Endothelial cell of umbilical vein (primary cell): Measurements from ENCODE around the gene DHX34. TPM values are rescaled to one million over a fixed set of nuclear protein-coding genes. Genes with fewer than 3 reads are reported as not detected.

Experiments
- BruUV-seq: library from RNA; stranded (reverse); fragments of 400-500 nt; replicated peaks from 2 replicates; lab custom pipeline; 2021; lab: Mats Ljungman, UMichigan
- CTCF ChIA-PET: fragments of 300-600, 350-600 bp; sonication (Branson Sonifier 250); formaldehyde crosslinking; loops from one replicate; lab custom pipeline; 2021; ENCODE audit warnings: antibody characterized with exemption, inconsistent platforms; lab: Charles Lee
- POLR2A ChIA-PET: fragments of 300-600, 350-600 bp; sonication (Branson Sonifier 250); formaldehyde crosslinking; loops from one replicate; lab custom pipeline; 2021; ENCODE audit warnings: antibody characterized with exemption, inconsistent platforms; lab: Charles Lee
- DNase-seq: peaks from one replicate; pipeline ENCODE4 v3.0.0-alpha.2; 2011; ENCODE audit warnings: low read depth, low spot score
- FAIRE-seq: peaks from 2 replicates; lab custom pipeline; 2011; peaks lifted over from hg19 to GRCh38; lab: Jason Lieb, UNC
- H2AFZ ChIP-seq: 2 replicates; pipeline ENCODE4 v1.6.0; 2012; ENCODE audit warnings: low read depth, low read length, control low read depth, inconsistent platforms
- H3K27ac ChIP-seq: 2 replicates; pipeline ENCODE4 v1.5.1; 2011; ENCODE audit warnings: low read depth, mild to moderate bottlenecking, control low read depth, low read length, moderate library complexity; ENCODE audit not compliant: insufficient read depth
- H3K27me3 ChIP-seq, 2 experiments: 2 replicates each; pipeline versions ENCODE4 v1.6.0 to v1.6.1; 2011; ENCODE audit warnings: low read length in 2 of 2, mixed read lengths in 1 of 2; ENCODE audit not compliant: control insufficient read depth in 2 of 2, insufficient read depth in 2 of 2
- H3K36me3 ChIP-seq, 2 experiments: 2 replicates in 1 of 2; 3 replicates in 1 of 2; pipeline ENCODE4 v1.5.1; 2011; ENCODE audit warnings: low read length in 2 of 2, mild to moderate bottlenecking in 1 of 2, moderate library complexity in 1 of 2; ENCODE audit not compliant: control insufficient read depth in 2 of 2, insufficient read depth in 2 of 2; ENCODE audit errors: extremely low read depth in 1 of 2
- H3K4me1 ChIP-seq: 3 replicates; pipeline ENCODE4 v1.5.1; 2011; ENCODE audit warnings: mild to moderate bottlenecking, low read length; ENCODE audit not compliant: control insufficient read depth, insufficient read depth; ENCODE audit errors: extremely low read depth
- H3K4me2 ChIP-seq: 2 replicates; pipeline ENCODE4 v1.6.1; 2011; ENCODE audit warnings: low read length, control low read depth, mixed read lengths; ENCODE audit not compliant: insufficient read depth
- H3K4me3 ChIP-seq, 3 experiments: fragments of 200-600 bp in 1 of 3; sonication (generic), shearing (Covaris generic) in 1 of 3; replicated peaks in 1 of 3; 2 replicates each; pipeline ENCODE4 v1.5.1; 2011 to 2016; ENCODE audit warnings: control low read depth in 3 of 3, low read length in 3 of 3, mild to moderate bottlenecking in 2 of 3, inconsistent platforms in 1 of 3, low read depth in 1 of 3, moderate library complexity in 1 of 3; ENCODE audit not compliant: insufficient read depth in 1 of 3
- H3K79me2 ChIP-seq: 2 replicates; pipeline ENCODE4 v1.6.0; 2012; ENCODE audit warnings: low read length, inconsistent platforms; ENCODE audit not compliant: control insufficient read depth, insufficient read depth
- H3K9ac ChIP-seq: replicated peaks from 2 replicates; pipeline ENCODE3; 2011; ENCODE audit warnings: low read length, control low read depth; ENCODE audit not compliant: insufficient read depth; ENCODE audit errors: extremely low read depth
- H3K9me1 ChIP-seq: replicated peaks from 3 replicates; pipeline ENCODE4 v1.6.0; 2011; ENCODE audit warnings: mild to moderate bottlenecking, low read length; ENCODE audit not compliant: control insufficient read depth, insufficient read depth; ENCODE audit errors: extremely low read depth
- H3K9me3 ChIP-seq: replicated peaks from 2 replicates; pipeline ENCODE4 v1.5.1; 2012; ENCODE audit warnings: low read length, inconsistent platforms; ENCODE audit not compliant: control insufficient read depth, insufficient read depth
- H4K20me1 ChIP-seq: replicated peaks from 2 replicates; pipeline ENCODE3; 2011; ENCODE audit warnings: mild to moderate bottlenecking, low read length; ENCODE audit not compliant: control insufficient read depth, insufficient read depth; ENCODE audit errors: extremely low read depth
- CTCF ChIP-seq, 2 donors: IDR thresholded peaks; 1 replicate in 1 of 2; 2 replicates in 1 of 2; pipeline ENCODE4 v1.5.1; 2011; ENCODE audit warnings: low read length in 2 of 2, mild to moderate bottlenecking in 2 of 2, moderate library complexity in 2 of 2, control low read depth in 1 of 2, inconsistent platforms in 1 of 2, low read depth in 1 of 2; ENCODE audit not compliant: insufficient read depth in 1 of 2; ENCODE audit errors: extremely low read depth in 1 of 2
- EZH2 ChIP-seq: IDR thresholded peaks from 2 replicates; pipeline ENCODE4 v1.6.1; 2012; ENCODE audit warnings: borderline replicate concordance, low read depth, mild to moderate bottlenecking, moderate library complexity, low read length, inconsistent platforms; ENCODE audit not compliant: severe bottlenecking
- FOS ChIP-seq: IDR thresholded peaks from 2 replicates; pipeline ENCODE4 v1.6.1; 2011; ENCODE audit warnings: mild to moderate bottlenecking, low read length, moderate library complexity, borderline replicate concordance; ENCODE audit not compliant: insufficient read depth
- JUN ChIP-seq: IDR thresholded peaks from 2 replicates; pipeline ENCODE4 v1.6.1; 2011; ENCODE audit warnings: borderline replicate concordance, low read depth; ENCODE audit not compliant: insufficient read length, insufficient read depth
- dilution Hi-C: fragments of 300-500 bp; cut with MboI; formaldehyde crosslinking; loops from one replicate; pipeline ENCODE4 v1.15.0; 2019; ENCODE audit warnings: low sequenced_read_pairs; ENCODE audit not compliant: extremely low pct_ligation_motif_present
- intact Hi-C: fragments of 100-400 bp; cut with micrococcal nuclease; formaldehyde crosslinking; loops from one replicate; pipeline ENCODE4 v1.10.0; 2022
- polyA plus RNA-seq, 4 experiments: library from polyadenylated mRNA; depleted of rRNA in 3 of 4; stranded (reverse) in 3 of 4; unstranded in 1 of 4; fragments of >200 nt; gene quantifications; 2 replicates each; pipeline versions ENCODE4 v1.2.1 to v1.2.3, GENCODE V29; 2011 to 2012; ENCODE audit warnings: missing spikeins in 1 of 4
- total RNA-seq: library from RNA; stranded (reverse); gene quantifications from 2 replicates; pipeline ENCODE4 v1.2.3, GENCODE V29; 2021

The DHX34 gene
- total and polyA plus RNA-seq, 2 donors (not counting 3 experiments of a cell fraction or from before 2014, with no cell fraction given), result 12.8 to 20.7 TPM

DNA sequence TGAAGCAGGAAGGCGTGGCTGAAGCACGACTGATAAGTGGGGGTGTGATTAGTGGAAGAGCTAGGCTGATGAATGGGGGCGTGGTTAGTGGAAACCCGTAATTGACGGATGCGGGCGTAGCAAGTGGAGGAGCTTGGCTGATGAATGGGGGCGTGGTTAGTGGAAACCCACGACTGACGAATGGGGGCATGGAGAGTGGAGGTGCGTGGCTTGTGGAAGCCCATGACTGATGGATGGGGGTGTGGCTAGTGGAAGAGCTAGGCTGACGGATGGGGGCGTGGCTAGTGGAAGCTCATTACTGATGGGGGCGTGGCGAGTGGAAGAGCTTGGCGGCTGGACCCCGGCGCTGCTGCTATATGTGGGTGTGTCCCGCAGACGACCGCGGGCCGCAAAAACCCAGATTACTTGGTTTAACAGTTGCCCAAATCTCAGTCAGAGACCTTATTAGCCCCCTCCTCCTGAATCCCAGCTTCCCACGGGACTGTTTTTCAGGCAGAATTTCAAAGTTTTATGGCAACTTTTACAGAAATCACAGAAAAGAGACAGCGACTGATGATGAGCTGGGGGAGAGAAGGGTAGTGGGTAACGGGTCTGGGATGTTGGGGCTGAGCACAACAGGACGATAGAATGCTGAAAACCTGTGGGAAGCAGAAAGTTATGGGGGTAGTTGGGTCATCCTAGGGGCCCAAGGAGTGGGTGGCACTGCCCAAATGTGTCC is 79.2 kb downstream of the DHX34 start:
- Histone ChIP-seq H3K9ac (no peak overlapping the region), H3K9me1 (no peaks in the 10 kb centered on the region), H3K79me2 (no peaks in the 10 kb centered on the region), H2AFZ (peak overlapping the region; percentile 55), H3K36me3 (no peaks in the 10 kb centered on the region), H3K27me3 (peaks cover 9 to 14% of the 10 kb centered on the region in 2 experiments), H3K4me2 (peak overlapping the region; percentile 43), H3K4me1 (peaks cover 8% of the 10 kb centered on the region), H3K4me3 (no peak overlapping the region), H3K27ac (no peak overlapping the region), H3K9me3 (no peaks in the 10 kb centered on the region), H4K20me1 (no peaks in the 10 kb centered on the region)
- TF ChIP-seq FOS, result no peak
- TF ChIP-seq CTCF (IDR thresholded peaks at IDR 0.05; ENCODE audit: extremely low read depth in 1 of 2, insufficient read depth in 1 of 2, low read depth in 1 of 2, low read length in 2 of 2), result no peak
- TF ChIP-seq JUN, result no peak
- TF ChIP-seq EZH2, result no peak
- DNase-seq (peak; percentile 99), FAIRE-seq (peak; percentile 96)
- BruUV-seq, result no TSS peak
- CTCF ChIA-PET, result interaction anchor here (0.6 to 3.8 kb wide), 34 partner anchors 9 to 291 kb away, joined by 3 to 63 read pairs (median 5); partner anchors contain the start of genes DHX34, EHD2, INAFM1 and KPTN
- dilution Hi-C loops, result no loop called here
- intact Hi-C loops, result loop anchor here (2.0 to 5.0 kb wide), 3 partner anchors 54 to 359 kb away; partner anchors contain the start of genes KPTN and NAPA
- POLR2A ChIA-PET, result interaction anchor here (0.6 to 1.4 kb wide), 2 partner anchors 87 to 202 kb away, joined by 3 to 5 read pairs; no protein-coding TSS in a partner anchor
